ENCODE measurements around the gene ZBP1. TPM values are rescaled to one million over a fixed set of nuclear protein-coding genes. Genes with fewer than 3 reads are reported as not detected.

ZBP1 gene
- total RNA-seq, 1 donor from 2014 or later = 1.3 TPM

DNA sequence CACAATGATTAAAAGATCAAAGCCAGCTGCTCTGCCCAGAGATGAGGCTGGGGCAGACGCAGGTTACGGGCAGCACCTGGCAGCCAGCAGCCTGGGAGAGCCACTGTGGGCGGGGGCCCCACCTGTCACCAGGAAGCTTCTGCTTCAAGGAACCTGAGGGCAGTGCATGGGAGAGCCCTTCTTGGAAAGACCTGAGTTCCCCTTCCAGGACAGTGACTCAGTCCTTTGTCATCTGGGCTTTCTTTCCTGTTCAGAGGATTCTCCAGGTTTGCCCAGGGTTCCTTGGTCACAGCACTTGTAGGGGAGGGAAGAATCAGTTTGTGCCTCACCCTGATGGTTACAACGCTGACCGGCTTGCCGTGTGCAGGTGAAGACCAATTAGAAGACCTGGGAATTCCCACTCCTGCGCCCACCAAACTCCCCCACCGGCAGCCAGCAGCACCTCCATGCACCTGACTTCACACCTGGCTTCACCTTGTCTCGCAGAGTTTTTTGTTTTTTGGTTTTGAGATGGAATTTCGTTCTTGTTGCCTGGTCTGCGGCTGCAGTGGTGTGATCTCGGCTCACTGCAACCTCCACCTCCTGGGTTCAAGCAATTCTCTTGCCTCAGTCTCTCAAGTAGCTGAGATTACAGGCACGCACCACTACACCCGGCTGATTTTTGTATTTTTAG, 2.0 kb downstream of the ZBP1 start:
- DNase-seq (ENCODE audit: low spot score) = peak; percentile 67

DNA sequence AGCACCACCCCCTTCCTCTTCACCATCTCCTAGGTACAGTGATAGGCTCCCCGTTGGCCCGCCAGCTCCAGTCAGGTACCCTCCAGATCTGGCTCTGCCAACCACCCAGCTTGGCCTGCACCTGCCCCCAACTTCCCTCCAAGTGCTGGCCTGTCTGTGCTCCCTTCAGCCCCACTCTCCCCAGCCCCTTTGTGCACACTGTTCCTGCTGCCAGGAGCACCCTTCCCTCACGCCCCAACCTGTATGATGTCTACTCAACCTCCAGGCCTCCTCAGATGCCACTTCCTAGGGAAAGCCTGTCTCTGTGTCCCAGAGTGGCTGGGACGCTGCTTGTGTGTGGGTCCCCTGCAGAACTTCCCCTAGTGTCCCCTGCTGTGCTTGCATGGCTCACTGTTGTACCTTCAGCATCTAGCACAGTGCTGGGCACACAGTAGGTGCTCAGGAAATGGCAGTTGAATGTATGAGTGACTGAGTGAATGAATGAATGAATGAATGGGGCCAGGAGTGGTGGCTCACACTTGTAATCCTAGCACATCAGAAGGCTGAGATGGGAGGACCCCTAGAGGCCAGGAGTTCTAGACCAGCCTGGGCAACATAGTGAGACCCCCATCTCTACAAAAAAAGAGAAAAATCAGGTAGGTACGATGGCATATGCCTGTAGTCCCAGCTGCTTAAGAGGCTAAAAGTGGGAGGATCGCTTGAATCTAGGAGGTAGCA, 3.0 kb downstream of the ZBP1 start:
- peak; percentile 5 for DNase-seq (ENCODE audit: low spot score)

DNA sequence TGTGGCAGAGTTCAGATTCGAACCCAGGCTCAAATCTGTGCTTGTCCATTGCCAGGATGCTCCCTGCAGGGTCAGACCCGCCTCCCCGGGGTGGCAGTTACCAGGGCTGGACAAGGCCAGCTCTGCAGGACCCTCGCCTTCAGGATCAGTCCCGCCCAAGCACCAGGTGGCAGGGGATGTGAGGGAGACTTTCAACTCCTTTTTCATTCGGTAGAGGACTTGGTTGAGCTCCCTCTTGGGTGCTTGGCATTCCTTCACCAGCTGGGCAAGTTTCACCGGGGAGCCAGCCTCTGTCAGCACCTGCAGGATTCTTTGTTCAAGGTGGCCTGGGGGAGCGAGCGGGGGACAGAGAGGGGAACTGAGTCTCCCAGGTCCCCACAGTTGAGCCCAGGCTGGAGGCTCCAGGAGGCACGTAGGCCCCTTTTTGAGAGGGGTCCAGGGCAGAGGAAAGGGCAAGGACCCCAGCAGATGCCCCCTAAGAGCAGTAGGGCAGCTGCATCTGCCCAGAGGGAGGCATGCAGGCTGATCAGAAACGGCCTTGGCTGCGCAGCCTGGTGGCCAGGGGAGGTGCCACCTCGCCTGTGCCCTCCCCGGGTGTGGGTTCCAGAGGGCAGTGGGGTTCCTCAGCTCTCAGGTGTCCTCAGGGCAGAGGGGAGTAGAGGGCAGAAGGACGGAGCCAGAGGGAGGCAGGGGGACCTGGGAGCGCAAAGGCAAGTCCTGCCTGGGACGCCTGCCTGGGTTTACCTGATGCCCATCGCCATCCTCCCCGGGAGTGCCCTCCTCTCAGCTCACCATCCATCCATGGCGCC, 3.9 kb downstream of the ZBP1 start:
- DNase-seq (ENCODE audit: low spot score) = peak; percentile 8

DNA sequence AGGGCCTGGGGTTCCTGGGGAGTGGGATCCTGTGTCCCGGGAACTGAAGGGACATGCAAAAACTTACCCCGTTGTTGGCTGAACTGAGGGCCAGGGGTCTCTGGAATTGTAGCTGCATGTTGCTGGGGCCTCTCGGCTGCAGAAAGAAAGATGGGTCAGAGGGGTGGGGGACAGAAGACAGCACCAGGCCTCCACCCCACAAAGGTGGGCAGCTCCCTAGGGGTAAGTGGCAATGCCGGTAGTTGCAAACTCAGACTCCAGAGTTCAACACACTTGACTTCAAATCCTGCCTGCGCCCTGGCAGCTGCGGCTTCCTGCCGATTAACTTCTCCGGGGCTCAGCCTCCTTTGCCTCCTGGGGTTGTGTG, 4.8 kb downstream of the ZBP1 start:
- no peak for DNase-seq (ENCODE audit: low spot score)

DNA sequence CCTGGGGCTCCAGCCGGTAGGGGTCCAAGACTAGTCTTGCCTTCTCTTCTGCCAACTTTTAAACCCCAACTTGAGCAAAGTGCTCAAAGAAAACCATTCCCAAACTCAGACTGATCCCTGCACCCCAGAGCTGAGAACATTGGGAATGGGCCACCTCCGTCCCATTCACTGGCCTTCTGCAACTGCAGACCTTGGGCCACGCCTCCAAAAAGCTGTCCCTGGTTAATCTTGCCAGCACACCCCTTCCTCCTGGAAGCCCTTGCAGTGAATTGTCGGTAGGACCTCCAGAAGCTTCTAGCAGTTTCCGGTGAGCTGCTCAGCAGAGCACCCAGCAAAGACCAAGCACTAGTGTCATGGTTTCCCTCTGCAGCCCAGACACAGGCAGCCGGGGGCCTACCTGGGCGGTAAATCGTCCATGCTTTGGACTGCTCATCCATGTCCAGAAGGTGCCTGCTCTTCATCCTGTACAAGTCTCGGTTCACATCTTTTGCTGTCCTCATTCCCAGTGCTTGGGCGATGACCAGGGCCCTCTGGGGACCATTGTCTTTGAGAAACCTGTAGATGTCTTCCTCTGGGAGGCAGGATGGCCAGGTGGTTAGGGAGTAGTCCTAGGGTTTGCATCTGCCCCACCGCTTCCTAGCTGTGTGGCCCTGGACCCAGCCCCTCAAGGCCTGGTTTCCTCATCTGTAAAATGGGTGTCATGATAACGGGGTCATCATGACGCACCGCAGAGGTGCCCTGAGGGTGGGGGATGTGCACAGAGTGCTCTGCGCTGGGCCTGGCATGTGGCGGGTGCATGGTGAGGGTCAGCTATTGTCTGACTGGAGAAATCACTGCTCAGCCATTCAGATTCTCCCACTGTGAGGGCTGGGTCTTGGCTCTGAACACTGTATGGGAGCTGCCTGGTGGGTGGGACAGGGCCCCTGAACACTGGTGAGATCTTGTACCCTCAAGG, 5.5 kb downstream of the ZBP1 start:
- no peak for DNase-seq (ENCODE audit: low spot score)

DNA sequence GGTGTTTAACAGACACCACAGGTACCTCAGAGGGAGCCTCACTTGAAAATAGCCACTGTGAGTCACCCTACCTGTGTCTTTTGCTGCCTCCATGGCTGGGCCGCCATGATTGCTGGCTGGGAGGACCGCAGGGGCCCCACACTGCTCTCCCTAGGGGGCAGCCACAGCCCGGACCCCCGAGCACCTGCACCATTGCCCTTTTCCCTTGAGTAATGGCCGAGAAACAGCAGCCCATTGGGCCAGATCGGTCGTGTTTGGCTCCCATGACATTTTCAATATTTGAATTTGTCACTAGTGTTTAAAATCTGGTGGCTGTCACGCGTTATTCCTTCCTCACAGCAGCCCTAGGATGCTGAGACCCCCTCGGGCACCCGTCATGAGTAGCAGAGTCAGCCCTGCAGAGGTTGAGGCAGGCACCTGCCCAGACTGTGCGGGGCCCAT, 6.7 kb downstream of the ZBP1 start:
- no peak for DNase-seq (ENCODE audit: low spot score)

DNA sequence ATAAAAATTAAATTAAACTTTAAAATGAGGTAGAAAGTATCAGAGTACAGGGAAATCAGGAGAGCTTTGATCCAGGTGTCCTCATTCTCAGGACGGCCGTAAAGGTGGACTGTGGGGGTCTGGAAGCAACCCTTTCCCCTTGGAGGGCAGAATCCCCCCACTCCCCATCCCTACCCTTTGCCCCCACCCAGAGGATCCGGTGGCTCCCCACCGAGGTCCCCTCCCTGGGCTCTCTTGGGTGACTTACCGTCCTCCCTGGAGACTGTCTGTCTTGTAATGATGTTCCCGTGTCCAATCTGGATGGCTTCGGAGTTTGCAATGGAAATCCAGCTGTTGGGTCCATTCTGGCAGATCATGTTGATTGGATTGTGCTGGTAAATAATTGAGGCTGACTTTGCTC, 7.3 kb downstream of the ZBP1 start:
- no peak for DNase-seq (ENCODE audit: low spot score)

DNA sequence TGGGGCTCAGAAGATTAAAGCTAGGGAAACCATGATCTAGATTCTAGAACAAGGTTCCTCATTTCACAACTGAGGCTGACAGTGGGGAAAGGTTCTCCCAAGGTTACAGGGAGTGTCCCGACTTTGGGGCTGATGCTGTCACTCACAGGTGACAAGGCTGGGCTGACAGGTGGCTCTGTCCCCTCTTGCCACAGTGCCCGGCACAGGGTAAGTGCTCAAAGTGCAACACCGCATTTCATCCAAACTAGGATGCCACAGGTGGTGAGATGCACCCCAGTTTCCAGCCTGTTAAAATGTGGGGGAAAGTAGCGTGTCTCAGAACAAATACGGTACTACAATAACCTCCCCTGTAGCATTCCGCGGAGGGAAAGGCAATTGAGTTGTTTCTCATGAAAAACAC, 7.8 kb downstream of the ZBP1 start:
- no peak for DNase-seq (ENCODE audit: low spot score)

DNA sequence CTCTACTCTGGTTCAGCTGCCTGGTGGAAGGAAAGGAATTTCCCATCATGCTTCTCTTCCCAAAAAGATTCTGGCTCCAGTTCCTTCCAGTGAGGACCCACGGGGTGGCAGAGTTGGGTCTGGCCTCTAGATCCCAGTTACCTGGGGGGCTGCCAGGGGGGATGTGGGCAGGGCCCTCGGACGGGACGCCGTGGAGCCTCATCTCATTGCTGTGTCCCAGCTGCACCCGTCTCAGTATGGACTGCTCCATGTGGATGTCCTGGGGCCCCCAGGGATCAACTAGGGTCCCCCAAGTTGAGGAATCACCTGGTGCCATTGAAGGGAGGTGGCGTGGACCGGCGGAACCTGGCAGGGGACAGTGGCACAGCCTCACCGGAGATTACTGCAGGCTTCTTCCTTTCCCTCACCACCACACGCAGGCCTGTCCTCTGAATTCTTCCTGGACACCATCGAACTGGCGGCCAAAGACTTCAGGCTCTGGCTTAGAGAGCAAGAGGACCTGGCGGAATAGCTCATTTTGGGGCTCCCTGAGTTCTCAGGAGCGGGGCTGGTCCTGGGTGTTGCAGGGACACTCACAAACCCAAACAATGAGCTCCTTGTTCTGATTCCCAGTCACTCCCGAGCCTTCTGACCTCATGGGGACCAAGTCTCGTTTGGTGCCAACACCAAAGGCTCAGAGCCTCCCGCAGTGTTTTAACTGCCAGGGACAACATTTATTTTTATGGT, 8.5 kb downstream of the ZBP1 start:
- no peak for DNase-seq (ENCODE audit: low spot score)

DNA sequence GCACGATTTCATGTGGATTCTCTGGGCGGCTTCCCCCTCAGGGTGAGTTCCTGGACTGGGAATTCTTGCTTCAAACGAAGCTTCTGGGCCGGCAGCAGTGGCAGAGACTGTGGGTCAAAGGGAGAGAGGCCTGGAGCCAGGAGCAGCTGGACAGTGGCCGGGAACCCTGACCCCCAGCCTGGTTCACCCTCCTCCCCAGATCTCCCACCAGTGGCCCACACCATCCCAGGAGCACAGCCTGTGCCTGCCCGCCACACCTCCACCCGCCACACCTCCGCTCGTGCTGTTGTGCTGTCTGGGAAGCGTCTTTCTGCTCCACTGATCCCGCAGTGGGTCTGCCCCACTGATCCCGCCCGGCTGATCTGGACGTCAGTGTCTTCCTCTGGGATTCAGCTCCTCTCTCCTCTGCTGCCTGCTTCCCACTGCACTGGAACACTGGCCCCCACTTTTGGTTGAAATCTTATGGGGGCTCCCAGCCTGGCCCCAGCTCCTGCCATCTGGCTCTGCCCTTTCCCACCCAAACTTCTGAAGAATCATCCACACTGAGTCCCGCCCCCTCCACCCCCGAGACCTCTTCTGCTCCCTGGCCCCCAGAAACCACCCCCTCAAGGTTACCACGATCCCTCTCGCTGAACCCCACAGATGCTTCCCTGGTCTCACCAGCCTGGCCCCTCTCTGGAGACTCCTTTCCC, 9.8 kb downstream of the ZBP1 start:
- no peak for DNase-seq (ENCODE audit: low spot score)

DNA sequence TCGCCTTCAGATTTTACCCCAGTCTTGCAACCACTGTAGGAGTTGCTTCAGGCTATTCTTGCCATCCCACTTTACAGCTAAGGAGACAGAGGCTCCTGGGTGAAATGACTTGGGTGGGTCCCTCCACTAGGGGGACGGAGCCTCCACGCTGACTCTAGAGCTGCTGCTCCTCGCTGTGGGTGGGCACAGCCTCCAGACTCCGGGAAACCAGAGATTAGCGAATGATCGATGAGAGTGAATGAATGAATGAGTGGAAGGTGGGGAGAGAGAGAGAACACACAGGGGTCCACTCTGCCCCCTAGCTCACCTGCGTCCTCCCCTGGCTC, 10.4 kb downstream of the ZBP1 start:
- no peak for DNase-seq (ENCODE audit: low spot score)

DNA sequence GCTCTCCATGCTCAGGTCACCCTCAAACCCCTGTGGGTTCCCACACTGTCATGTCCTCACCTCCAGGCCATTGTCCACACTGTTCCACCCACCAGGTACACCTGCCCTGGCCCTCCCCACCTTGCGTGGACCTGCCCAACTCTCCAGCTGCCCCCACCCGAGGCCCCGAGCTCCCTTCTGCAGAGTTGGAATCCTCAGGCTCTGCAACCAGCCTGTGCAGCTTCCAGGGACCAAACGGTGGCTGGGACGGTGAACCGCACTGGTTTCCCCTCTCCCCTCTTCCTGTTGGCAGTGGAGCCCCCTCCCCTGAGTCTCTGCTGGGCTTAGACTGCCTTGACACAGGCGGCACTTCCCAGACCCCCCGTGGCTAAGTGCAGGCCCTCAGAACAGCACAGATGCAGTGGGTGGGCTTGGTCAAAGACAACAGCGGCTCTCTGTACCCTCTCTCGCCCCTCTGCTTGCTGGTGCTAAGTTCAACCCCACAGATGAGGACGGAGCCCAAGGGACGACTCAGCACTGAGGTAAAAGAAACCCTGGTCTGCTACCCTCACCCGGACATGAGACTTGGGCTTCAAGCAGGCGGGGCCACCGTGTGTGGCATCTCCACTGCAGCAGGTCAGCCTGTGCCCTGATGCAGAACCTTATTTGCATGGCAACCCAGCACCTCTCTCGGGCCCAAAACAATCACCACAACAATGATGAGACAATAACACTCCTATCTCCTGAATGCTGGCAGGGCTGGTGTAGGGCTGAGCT, 11.0 kb downstream of the ZBP1 start:
- DNase-seq (ENCODE audit: low spot score) = no peak

DNA sequence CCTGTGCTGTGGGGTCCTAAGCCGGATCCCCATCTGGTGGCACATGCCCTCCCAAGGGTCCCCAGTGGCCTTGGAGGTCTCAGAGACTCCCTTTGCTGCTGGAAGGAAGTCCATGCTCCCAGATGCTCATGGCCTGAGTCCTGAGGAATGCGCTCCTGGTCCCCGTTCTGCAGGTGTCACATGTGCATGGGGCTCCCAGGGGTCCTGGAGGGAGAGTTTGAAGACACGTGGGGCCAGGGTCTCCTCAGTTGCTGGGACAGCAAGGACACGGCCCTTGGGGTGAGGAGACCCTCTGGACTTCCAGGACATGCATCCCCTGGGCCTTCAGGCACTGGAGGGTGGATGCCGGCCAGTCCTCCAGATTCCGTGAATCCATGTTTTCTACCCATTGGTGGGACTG, 11.7 kb downstream of the ZBP1 start:
- DNase-seq (ENCODE audit: low spot score) = no peak

DNA sequence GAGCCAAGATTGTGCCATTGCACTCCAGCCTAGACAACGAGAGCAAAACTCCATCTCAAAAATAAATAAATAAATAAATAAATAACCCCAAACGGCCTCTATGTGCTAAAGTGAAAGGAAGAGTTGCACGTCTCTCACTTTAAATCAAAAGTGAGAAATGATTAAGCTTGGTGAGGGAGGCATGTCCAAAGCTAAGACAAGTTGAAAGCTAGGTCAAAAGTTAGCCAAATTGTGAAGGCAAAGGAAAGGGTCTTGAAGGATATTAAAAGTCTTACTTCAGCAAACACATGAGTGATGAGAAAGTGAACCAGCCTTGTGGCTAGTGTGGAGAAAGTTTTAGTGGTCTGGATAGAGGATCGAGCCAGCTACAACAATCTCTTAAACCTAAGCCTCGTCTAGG, 14.3 kb downstream of the ZBP1 start:
- no peak for DNase-seq (ENCODE audit: low spot score)

DNA sequence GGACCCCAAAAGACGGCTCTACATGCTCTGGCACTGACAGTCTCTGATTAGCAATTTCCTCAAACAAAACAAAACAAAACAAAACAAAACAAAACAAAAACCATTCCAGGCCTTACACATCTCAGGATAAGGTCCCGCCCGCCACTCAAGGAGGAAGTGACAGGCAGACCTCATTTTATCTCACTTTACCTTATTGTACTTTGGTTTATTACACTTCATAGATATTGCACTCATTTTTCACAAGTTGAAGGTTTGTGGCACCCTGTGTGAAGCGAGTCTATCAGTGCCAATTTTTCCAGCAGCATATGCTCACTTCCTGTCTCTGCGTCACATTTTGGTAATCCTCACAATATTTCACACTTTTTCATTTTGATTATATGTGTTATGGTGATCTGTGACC, 15.2 kb downstream of the ZBP1 start:
- DNase-seq (ENCODE audit: low spot score) = no peak

DNA sequence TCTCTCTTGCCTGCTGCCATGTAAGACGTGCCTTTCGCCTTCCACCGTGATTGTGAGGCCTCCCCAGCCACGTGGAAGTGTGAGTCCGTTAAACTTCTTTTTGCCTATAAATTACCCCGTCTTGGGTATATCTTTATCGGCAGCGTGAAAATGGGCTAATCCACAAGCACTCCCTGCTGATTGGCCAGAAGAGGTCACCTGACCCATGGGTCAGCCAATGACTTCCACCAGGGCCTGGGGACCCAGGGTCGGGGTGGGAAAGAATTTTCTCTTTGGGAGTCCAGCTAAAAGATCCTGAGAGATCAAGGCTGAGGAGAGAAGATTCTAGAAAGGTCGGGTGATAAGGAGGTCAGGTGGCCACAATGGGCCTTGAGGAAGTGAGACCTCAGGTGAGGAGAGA, 17.1 kb downstream of the ZBP1 start:
- no peak for DNase-seq (ENCODE audit: low spot score)

DNA sequence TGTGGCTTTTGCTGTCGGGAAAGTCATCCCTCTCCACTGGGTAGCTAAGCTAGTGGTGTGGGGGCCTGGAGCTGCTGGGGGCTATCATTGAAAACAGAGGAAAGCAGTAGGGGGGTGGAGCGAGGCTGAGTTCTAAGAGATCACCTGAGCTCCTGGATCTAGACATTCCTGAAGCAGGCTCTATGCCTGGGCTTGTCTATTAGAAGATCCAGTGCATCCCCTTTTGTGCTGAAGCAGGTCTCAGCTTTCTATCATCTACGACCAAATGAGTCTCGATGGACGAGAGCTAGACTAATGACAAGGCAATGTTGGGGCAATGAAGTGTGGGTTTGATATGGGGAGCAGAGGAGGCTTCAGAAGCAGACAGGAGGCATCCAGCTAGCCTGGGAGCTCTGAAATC, 18.5 kb downstream of the ZBP1 start:
- DNase-seq (ENCODE audit: low spot score) = no peak

DNA sequence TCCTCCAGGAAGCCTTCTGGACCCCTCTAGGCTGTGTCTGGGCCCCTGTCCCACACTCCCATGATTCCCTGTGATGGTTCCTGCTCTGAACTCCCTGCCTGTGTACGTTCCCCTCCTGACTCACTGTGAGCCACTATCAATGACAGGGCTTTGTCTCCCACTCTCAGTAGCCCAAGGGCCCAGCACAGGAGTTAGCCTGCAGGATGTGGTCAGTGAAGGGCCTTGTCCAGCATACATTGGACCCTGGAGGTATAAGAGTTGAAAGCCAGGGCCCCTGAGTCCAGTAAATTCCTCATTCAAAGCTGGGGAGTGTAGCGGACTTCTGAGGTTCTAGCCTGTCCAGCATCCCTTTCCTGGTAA, 19.0 kb downstream of the ZBP1 start:
- DNase-seq (ENCODE audit: low spot score) = no peak

DNA sequence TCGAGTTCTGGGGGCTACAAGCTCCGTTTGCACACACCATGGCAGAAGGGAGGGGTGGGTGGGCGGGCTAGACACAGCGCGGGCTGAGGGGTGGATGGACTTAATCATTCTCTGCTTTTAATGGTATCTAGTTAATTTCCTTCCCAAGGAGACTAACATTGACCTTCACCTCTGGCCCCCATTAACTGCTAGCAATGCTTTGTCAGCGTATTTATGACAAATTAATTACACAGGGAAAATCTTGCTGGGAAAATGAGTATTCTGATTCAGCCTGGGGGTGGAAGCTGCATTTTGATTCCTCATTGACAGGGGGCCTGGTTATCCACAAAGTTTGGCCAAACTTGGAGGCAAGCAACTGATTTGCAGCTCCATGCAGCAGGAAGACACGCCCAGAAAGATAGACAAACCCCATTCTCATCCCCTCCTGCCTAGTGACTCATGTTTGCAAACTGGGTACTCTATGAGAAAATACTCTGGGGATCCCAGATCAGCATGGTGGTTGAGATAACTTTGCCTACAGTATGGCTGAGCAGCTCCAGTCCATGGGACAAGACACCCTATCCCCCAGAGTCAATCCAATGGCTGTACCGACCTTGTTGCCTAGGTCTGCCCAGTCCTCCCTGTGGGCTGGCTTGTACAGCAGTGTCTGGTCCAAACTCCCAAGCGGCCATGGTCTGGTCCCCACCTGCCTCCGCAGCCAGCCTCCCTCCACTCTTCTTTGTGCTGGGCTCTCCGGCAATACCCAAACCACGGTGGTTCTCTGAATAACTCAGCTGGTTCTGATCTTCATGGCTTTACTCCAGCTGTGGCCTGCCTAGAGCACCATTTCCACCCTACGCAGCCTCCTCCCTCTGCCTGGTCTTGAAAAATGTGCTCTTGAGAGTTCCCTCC, 19.7 kb downstream of the ZBP1 start:
- DNase-seq (ENCODE audit: low spot score) = no peak

Data from mucosa of gallbladder (tissue), 1 donor.